ENCODE results near the gene SLC31A1. TPM values are rescaled to one million over a fixed set of nuclear protein-coding genes. Genes with fewer than 3 reads are reported as not detected.

The SLC31A1 gene
- total and polyA plus RNA-seq, 2 of the 13 experiments (the other 11 are each of a cell fraction or from before 2014, with no cell fraction given) = 62.9 to 70.0 TPM

DNA sequence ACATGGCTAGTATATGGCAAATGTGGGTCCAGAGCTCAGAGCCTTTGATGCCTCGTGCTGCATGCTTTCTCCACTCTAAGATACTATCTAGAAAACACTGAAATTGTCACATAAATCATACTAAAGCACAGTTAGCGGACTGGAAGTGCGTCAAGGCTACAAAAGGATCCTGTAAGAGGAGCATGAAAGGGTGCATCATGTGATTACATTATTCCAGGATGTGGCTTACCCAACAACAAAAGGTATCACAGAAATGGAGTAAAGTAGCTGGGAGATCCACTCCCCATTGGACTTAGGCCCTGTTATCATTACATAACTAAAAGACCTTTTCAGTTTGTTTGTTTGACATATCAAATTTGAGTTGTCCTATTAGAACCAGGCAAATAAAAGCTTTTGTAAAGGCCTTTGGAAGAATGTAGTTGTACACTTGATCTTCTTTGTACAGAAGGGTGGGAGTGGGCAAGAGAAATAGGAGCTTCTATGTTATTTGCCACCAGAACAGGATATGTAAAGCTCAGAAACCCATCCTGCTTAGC lies 6.9 kb downstream of the SLC31A1 start (continued):
- TF ChIP-seq PLRG1 (conservative IDR thresholded peaks at IDR 0.05) (no peak), ZNF256 (CRISPR knock-in tag; conservative IDR thresholded peaks at IDR 0.05) (no peak), POGZ (CRISPR knock-in tag; IDR thresholded peaks at IDR 0.05) (peak; percentile 62; the same call in 1 of the 2 replicates), PAXIP1 (CRISPR knock-in tag; conservative IDR thresholded peaks at IDR 0.05) (peak; percentile 87), ZMYM4 (CRISPR knock-in tag; IDR thresholded peaks at IDR 0.05) (peak; percentile 66; the same call in 1 of the 2 replicates), ZNF281 (CRISPR knock-in tag; IDR thresholded peaks at IDR 0.05; ENCODE audit: borderline replicate concordance) (peak; percentile 11; the same call in 1 of the 2 replicates), SMAD3 (CRISPR knock-in tag; IDR thresholded peaks at IDR 0.05) (0 out of 2 replicates have a peak, but pooled peaks have one; percentile 34), NR3C1 (CRISPR knock-in tag; IDR thresholded peaks at IDR 0.05) (no peak), ELF1 (CRISPR knock-in tag; IDR thresholded peaks at IDR 0.05) (no peak), KDM1A (CRISPR knock-in tag; IDR thresholded peaks at IDR 0.05) (0 out of 2 replicates have a peak, but pooled peaks have one; percentile 38), ZBTB14 (CRISPR knock-in tag; IDR thresholded peaks at IDR 0.05) (no peak), TCF7 (IDR thresholded peaks at IDR 0.05; ENCODE audit: low read depth) (peak; percentile 46), DRAP1 (CRISPR knock-in tag; IDR thresholded peaks at IDR 0.05) (peak; percentile 60; the same call in 1 of the 2 replicates), SP1 (IDR thresholded peaks at IDR 0.05) (no peak), SP1 (CRISPR knock-in tag; IDR thresholded peaks at IDR 0.05) (no peak), DPF2 (CRISPR knock-in tag; IDR thresholded peaks at IDR 0.05; ENCODE audit: borderline replicate concordance, low read depth) (no peak), SP140L (CRISPR knock-in tag; IDR thresholded peaks at IDR 0.05; ENCODE audit: borderline replicate concordance) (no peak), RFXAP (CRISPR knock-in tag; IDR thresholded peaks at IDR 0.05; ENCODE audit: borderline replicate concordance) (no peak), SMC3 (IDR thresholded peaks at IDR 0.05; ENCODE audit: low read length) (no peak), KAT8 (CRISPR knock-in tag; IDR thresholded peaks at IDR 0.05) (peak; percentile 80), ZNF282 (IDR thresholded peaks at IDR 0.05; ENCODE audit: partially characterized antibody) (no peak), MIER2 (CRISPR knock-in tag; IDR thresholded peaks at IDR 0.05) (0 out of 2 replicates have a peak, but pooled peaks have one; percentile 18), NFIB (CRISPR knock-in tag; IDR thresholded peaks at IDR 0.05; ENCODE audit: borderline replicate concordance) (no peak)
- TF ChIP-seq, protein P1, sequence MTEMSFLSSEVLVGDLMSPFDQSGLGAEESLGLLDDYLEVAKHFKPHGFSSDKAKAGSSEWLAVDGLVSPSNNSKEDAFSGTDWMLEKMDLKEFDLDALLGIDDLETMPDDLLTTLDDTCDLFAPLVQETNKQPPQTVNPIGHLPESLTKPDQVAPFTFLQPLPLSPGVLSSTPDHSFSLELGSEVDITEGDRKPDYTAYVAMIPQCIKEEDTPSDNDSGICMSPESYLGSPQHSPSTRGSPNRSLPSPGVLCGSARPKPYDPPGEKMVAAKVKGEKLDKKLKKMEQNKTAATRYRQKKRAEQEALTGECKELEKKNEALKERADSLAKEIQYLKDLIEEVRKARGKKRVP (CRISPR knock-in tag; IDR thresholded peaks at IDR 0.05) = peak in 1 of 2 experiments; percentile 65; a peak in 2 of 4 replicates

Measured in HepG2 (cell line).